CD14-positive monocyte (primary cell): ENCODE measurements around the gene DNAJC3. TPM values are rescaled to one million over a fixed set of nuclear protein-coding genes. Genes with fewer than 3 reads are reported as not detected.

Source experiments
- DNase-seq, 3 donors: peaks; one replicate each; pipeline ENCODE4 v3.0.0-alpha.2; 2011 to 2022
- H2AFZ ChIP-seq: 2 replicates; pipeline ENCODE4 v1.6.0; 2012; ENCODE audit warnings: mild to moderate bottlenecking, low read depth, low read length, inconsistent platforms; ENCODE audit not compliant: insufficient read depth, poor library complexity, severe bottlenecking
- H3K27ac ChIP-seq, 2 donors: 1 replicate in 1 of 2; 2 replicates in 1 of 2; pipeline ENCODE4 v1.5.1; 2012 to 2013; ENCODE audit warnings: low read length in 2 of 2, control low read depth in 1 of 2, inconsistent platforms in 1 of 2, low read depth in 1 of 2, mild to moderate bottlenecking in 1 of 2
- H3K27me3 ChIP-seq, 2 donors: one replicate each; pipeline versions ENCODE4 v1.6.0 to v1.6.1; 2011 to 2013; ENCODE audit warnings: low read length in 2 of 2; ENCODE audit not compliant: control insufficient read depth in 2 of 2, insufficient read depth in 2 of 2
- H3K36me3 ChIP-seq, 2 donors: replicated peaks in 1 of 2; 1 replicate in 1 of 2; 2 replicates in 1 of 2; pipeline versions ENCODE4 v1.5.1 to v1.6.1; 2012 to 2013; ENCODE audit warnings: low read length in 2 of 2, control low read depth in 1 of 2, inconsistent platforms in 1 of 2, mild to moderate bottlenecking in 1 of 2; ENCODE audit not compliant: insufficient read depth in 2 of 2, control insufficient read depth in 1 of 2
- H3K4me1 ChIP-seq, 2 donors: 1 replicate in 1 of 2; 2 replicates in 1 of 2; pipeline versions ENCODE4 v1.5.1 to v1.6.1; 2012 to 2013; ENCODE audit warnings: low read length in 2 of 2, control low read depth in 1 of 2, inconsistent platforms in 1 of 2, mild to moderate bottlenecking in 1 of 2, moderate library complexity in 1 of 2; ENCODE audit not compliant: insufficient read depth in 2 of 2, control insufficient read depth in 1 of 2
- H3K4me2 ChIP-seq: replicated peaks from 2 replicates; pipeline ENCODE3; 2012; ENCODE audit warnings: low read length, moderate library complexity, mild to moderate bottlenecking; ENCODE audit not compliant: poor library complexity, severe bottlenecking; ENCODE audit errors: extremely low read depth
- H3K4me3 ChIP-seq, 3 experiments: fragments of 200-600 bp in 1 of 3; sonication (generic) in 1 of 3; replicated peaks in 1 of 3; 1 replicate in 2 of 3; 2 replicates in 1 of 3; pipeline ENCODE4 v1.5.1; 2011 to 2013; ENCODE audit warnings: low read length in 3 of 3, mild to moderate bottlenecking in 3 of 3, control low read depth in 2 of 3, low read depth in 2 of 3, inconsistent platforms in 1 of 3, moderate library complexity in 1 of 3
- H3K79me2 ChIP-seq: 2 replicates; pipeline ENCODE4 v1.6.0; 2012; ENCODE audit warnings: mild to moderate bottlenecking, control low read depth, inconsistent platforms, low read length, moderate library complexity; ENCODE audit not compliant: insufficient read depth
- H3K9ac ChIP-seq: 2 replicates; pipeline ENCODE4 v1.6.0; 2017; ENCODE audit warnings: low read length, mild to moderate bottlenecking; ENCODE audit not compliant: insufficient read depth, poor library complexity, severe bottlenecking
- H3K9me3 ChIP-seq, 2 donors: replicated peaks in 1 of 2; 1 replicate in 1 of 2; 2 replicates in 1 of 2; pipeline versions ENCODE4 v1.5.1 to v1.6.1; 2012 to 2013; ENCODE audit warnings: low read length in 2 of 2, control low read depth in 1 of 2; ENCODE audit not compliant: control insufficient read depth in 1 of 2, insufficient read depth in 1 of 2
- H4K20me1 ChIP-seq: 2 replicates; pipeline ENCODE4 v1.6.0; 2012; ENCODE audit warnings: mild to moderate bottlenecking, low read length, control low read depth, moderate library complexity; ENCODE audit not compliant: insufficient read depth
- H3K27ac Mint-ChIP-seq, 7 donors: one replicate each; pipeline ENCODE4 v1.8.0; 2020; ENCODE audit warnings: mild to moderate bottlenecking in 7 of 7, mixed read lengths in 7 of 7, moderate library complexity in 6 of 7, inconsistent platforms in 2 of 7
- H3K27me3 Mint-ChIP-seq, 3 donors: one replicate each; pipeline ENCODE4 v1.8.0; 2021 to 2022; ENCODE audit warnings: low read depth in 3 of 3, mild to moderate bottlenecking in 3 of 3, mixed read lengths in 3 of 3, moderate library complexity in 3 of 3, inconsistent platforms in 1 of 3
- H3K36me3 Mint-ChIP-seq, 2 donors: one replicate each; pipeline ENCODE4 v1.8.0; 2020; ENCODE audit warnings: mixed read lengths in 2 of 2, inconsistent platforms in 1 of 2, mild to moderate bottlenecking in 1 of 2
- H3K4me1 Mint-ChIP-seq: one replicate; pipeline ENCODE4 v1.8.0; 2020; ENCODE audit warnings: mild to moderate bottlenecking, mixed read lengths
- H3K4me3 Mint-ChIP-seq, 2 donors: one replicate each; pipeline ENCODE4 v1.8.0; 2020; ENCODE audit warnings: mild to moderate bottlenecking in 2 of 2, mixed read lengths in 2 of 2, moderate library complexity in 1 of 2
- H3K9me3 Mint-ChIP-seq, 7 donors: one replicate each; pipeline ENCODE4 v1.8.0; 2020 to 2022; ENCODE audit warnings: mixed read lengths in 7 of 7, mild to moderate bottlenecking in 6 of 7, moderate library complexity in 6 of 7, inconsistent platforms in 2 of 7
- CTCF ChIP-seq: fragments of 200-600 bp; IDR thresholded peaks from one replicate; pipeline ENCODE4 v1.8.0; 2022; ENCODE audit warnings: antibody characterized with exemption, mild to moderate bottlenecking
- WGBS: methylation state at CpG from one replicate; pipeline ENCODE4 v1.1.5; 2013; ENCODE audit warnings: missing lambda C conversion rate; ENCODE audit not compliant: insufficient coverage; 5-methylcytosine and 5-hydroxymethylcytosine counted together
- intact Hi-C, 2 donors: fragments of 100-400 bp; cut with micrococcal nuclease; formaldehyde crosslinking; loops; one replicate each; pipeline versions ENCODE4 v1.15.0 to v1.15.1; 2023
- polyA plus RNA-seq, 3 donors: library from polyadenylated mRNA; depleted of rRNA in 1 of 3; unstranded in 2 of 3; stranded (reverse) in 1 of 3; fragments of 300-500 nt in 2 of 3; fragments of >200 nt in 1 of 3; fragmentation: Illumina TruSeq in 2 of 3; gene quantifications; 1 replicate in 2 of 3; 2 replicates in 1 of 3; pipeline ENCODE4 v1.2.3, GENCODE V29; 2012 to 2021

The DNAJC3 gene
- polyA plus RNA-seq, 3 donors, result 11.1 to 27.6 (median 22.3) TPM

DNA sequence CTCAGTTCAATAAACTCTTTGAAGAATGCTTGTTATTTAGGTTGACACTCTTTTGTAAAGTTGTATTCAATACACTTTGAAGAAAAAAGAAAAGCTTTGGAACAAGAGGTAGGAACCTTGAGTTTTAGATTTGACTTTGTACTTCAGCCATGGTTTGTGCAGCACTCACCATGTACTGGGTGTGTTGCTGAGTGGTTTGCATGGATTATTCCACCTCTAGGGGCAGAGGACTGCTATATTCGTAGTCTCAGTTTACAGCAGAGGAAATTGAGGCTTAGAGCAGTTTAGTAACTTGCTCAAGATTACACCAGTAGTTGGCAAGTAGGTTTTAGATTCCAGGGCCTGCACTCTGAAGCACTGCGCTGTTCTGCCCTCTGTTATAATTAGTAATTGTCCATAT, 68.8 kb downstream of the DNAJC3 start:
- H3K27ac ChIP-seq, result peak overlapping the region in 1 of 2 donors; percentile 9
- H3K4me2 ChIP-seq, result no peak overlapping the region
- Mint-ChIP-seq H3K27me3 (no peaks in the 10 kb centered on the region), H3K36me3 (peaks cover 12 to 32% of the 10 kb centered on the region in 2 donors), H3K4me3 (no peak overlapping the region), H3K9me3 (peaks cover 0 to 3% (median 0%) of the 10 kb centered on the region in 7 donors), H3K4me1 (peaks cover 22% of the 10 kb centered on the region), H3K27ac (no peak overlapping the region)
- intact Hi-C loops, result no loop called here
- no peak overlapping the region for H2AFZ ChIP-seq
- WGBS, result 83% methylated on average over 1 of the region's 2 CpGs
- H3K4me1 ChIP-seq, result no peaks in the 10 kb centered on the region
- peaks cover 85% of the 10 kb centered on the region for H4K20me1 ChIP-seq
- H3K9ac ChIP-seq, result no peak overlapping the region
- no peak for TF ChIP-seq CTCF
- H3K9me3 ChIP-seq, result peaks cover 0 to under 1% of the 10 kb centered on the region in 2 donors
- H3K4me3 ChIP-seq, result no peak overlapping the region
- H3K27me3 ChIP-seq, result no peaks in the 10 kb centered on the region
- peaks cover 5 to 12% of the 10 kb centered on the region in 2 donors for H3K36me3 ChIP-seq
- peaks cover 85% of the 10 kb centered on the region for H3K79me2 ChIP-seq
- no peak for DNase-seq

GRCh38 chr13:95749545-95749944, 72.6 kb downstream of the DNAJC3 start:
- Histone ChIP-seq H3K36me3 (peaks cover 5 to 18% of the 10 kb centered on the region in 2 donors), H3K27me3 (no peaks in the 10 kb centered on the region), H3K9me3 (peaks cover 0 to 4% of the 10 kb centered on the region in 2 donors), H3K4me3 (no peak overlapping the region), H3K79me2 (peaks cover 82% of the 10 kb centered on the region), H4K20me1 (peaks cover 80% of the 10 kb centered on the region), H3K4me2 (no peak overlapping the region), H3K27ac (no peak overlapping the region), H2AFZ (no peak overlapping the region), H3K4me1 (peaks cover 0 to 7% of the 10 kb centered on the region in 2 donors), H3K9ac (no peak overlapping the region)
- Mint-ChIP-seq H3K27me3 (no peaks in the 10 kb centered on the region), H3K9me3 (peaks cover 0 to 3% (median 0%) of the 10 kb centered on the region in 7 donors), H3K36me3 (peaks cover 15 to 36% of the 10 kb centered on the region in 2 donors), H3K4me3 (no peak overlapping the region), H3K4me1 (peaks cover 12% of the 10 kb centered on the region), H3K27ac (peak overlapping the region in 2 of 7 donors; percentile 21 to 60)
- no peak for DNase-seq
- WGBS, result 100% methylated on average over 4 of the region's 4 CpGs
- intact Hi-C loops, result no loop called here
- TF ChIP-seq CTCF, result no peak
